ENCODE data around the gene EBF3.

The EBF3 gene

GRCh38 chr10:129876838-129877237, 87.2 kb downstream of the EBF3 start:
- FAIRE-seq (no peak), DNase-seq (ENCODE audit: low spot score) (no peak)

DNA sequence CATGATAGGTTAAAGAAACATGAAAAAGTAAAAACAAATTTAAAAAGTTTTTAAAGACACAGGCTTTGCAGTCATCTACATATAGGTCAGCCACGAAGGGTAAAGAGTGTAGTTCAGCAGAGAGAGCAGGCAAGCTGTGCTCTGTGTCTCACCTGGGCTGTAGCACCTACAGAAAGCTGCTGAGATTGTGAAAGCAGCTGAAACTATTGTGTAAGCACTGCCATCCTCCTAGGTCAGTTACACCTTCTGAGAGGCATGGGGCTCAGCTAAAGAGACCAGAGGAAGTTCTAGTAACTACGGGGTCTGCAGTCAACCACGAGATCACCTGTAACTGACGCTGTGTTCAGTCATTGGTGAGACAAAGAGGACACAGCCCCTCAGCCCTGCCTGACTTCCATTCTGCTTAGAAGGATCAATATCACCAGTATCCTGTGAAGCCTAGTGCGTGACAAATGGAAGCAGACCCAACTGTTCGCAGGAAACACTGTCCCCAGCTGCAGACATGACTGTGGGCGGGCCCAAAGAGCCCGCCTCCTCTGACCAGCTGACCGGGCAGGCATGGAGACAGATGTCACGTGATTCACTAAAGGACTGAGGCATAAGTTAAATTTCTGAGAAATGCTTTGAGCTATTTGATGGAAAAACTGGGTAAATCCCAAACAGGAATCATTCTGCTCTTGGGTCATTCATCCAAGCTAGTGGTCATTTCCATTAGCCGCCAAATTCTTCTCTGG, 87.9 kb downstream of the EBF3 start:
- DNase-seq (ENCODE audit: low spot score) (no peak), FAIRE-seq (no peak)

DNA sequence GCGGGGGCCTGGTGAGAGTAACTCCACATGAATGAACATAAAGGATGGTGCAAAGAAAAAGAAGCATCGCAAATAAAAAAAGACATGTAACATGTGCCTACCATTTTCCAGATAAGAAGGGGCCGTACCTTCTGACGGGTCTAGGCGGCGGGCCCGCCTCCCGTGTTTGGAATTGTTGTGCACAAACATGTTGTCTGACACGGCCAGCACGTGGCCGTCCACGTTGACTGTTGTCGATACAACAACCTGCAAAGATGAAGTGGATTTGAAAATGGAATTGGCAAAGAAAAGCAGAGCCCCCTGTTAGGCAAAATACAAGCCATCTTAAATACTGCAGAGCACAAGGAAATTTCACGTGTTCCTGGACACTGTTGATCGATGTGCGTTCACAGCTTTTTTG, 90.7 kb downstream of the EBF3 start:
- DNase-seq (ENCODE audit: low spot score) (no peak), FAIRE-seq (no peak)

- DNase-seq (ENCODE audit: low spot score) (no peak), FAIRE-seq (no peak)
Observed at GRCh38 chr10:129871966-129872365, 92.1 kb downstream of the EBF3 start.

DNA sequence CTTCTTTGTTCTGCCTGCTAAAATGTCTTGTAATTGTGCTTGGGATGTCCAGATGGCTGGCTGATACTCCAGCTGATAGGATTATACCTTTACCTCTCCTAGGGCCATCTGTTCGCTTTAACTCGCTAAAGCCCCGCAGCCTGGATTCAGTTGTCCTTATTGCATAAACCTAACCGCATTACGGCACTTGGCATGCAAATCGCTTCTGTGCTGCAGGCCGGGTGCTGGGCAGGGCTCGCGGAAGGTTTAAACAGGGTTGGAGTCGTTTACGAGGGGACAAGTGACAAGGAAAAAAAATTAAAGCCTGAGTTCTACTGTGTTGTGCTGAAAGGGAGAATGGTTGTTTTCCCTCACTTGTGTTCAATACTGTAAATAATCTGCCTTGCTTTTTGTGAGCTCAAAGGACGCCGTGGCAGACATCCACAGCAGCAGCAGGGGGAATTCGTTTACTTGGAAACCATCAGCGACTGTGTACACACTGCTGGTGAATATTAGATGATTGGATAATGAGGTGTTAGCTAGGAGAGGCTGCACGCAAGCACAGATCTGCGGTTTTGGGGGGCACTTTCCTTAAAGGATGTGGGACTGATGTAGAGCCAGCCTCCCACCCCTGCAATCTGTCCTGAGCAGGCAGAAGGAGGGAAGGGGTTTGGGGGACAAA, 93.0 kb downstream of the EBF3 start:
- no peak for FAIRE-seq
- DNase-seq (ENCODE audit: low spot score) = no peak

DNA sequence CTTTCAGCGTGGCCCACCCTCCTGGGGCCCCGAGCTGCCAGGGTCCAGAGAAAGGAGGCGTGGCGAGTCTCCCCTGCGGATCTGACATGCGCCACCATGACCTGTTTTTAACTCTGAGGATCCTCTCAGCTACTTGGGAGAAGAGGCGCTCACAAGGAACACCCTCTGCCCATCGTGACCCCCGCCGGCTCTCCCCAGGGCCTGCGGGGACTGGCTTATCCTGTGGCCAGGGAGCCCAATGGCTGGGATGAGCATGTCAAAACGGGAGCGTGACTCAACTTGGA, 93.7 kb downstream of the EBF3 start:
- DNase-seq (ENCODE audit: low spot score) (no peak), FAIRE-seq (no peak)

DNA sequence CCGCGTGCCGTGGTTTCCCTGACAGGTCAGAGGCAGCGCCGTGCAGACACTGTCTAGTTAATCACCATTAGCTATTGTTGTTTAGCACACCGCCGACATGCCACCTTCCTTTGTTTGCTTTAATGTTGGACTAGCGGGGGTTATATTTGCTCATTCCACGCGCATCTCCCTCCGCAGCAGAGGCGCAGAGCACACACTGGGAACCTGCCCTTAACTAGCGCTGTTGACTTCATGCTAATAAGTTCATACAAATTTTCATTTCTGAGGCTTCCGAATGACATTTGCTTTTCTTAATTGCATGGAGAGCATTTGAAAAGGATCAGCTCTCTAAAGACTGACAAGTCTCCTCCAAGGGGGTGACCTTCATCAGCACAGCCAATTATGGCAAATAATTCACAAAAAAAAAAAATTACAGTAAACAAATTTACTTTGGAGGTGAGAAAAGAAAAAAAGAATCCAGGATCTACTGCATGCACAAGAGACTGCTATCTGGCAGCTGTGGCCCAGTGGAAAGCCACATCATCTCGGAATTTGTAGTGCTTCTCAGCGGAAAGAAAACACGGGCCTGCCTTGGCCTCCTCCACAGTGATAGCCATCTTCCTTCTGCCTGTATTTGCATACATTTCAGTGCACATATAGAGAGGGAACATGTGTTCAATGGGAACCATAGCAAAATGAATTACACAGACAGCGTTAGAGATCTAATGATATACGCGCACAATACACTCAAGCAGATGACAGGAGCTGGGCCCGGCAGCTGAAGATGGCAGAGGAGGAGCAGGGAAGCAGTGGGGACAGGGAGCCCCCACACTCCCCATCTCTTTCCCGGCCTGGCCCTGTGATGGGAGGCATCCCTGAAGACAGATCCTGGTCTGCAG, 94.2 kb downstream of the EBF3 start:
- DNase-seq (ENCODE audit: low spot score) = no peak
- no peak for FAIRE-seq

DNA sequence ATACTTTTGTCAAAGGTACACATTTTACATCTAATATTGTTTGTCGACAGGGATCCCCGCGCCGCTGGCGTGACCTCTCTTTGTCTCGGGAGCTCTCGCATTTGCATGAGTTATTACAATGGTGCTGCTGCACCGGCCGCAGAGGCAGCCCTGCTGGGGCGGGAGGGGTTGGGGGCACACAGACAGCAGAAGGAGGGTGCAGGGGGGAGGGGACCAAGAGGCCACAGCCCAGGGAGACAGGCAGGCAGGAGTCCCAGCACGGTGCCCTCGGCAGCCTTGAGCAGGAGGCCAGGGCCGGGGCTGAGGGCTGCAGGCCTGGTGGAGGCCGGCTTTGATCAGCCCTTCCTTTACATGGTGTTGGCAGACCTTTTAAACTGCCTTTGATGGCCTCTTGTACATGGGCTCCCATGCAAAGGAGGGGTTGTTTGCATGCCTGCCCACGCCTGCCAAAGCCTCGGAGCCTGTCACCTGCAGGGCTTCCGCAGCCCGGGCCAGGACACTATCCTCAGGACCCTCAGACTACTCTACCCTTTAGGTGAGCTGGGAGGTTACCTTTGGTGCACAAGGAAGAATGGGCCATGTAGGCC, 95.5 kb downstream of the EBF3 start:
- DNase-seq (ENCODE audit: low spot score) (no peak), FAIRE-seq (no peak)

DNA sequence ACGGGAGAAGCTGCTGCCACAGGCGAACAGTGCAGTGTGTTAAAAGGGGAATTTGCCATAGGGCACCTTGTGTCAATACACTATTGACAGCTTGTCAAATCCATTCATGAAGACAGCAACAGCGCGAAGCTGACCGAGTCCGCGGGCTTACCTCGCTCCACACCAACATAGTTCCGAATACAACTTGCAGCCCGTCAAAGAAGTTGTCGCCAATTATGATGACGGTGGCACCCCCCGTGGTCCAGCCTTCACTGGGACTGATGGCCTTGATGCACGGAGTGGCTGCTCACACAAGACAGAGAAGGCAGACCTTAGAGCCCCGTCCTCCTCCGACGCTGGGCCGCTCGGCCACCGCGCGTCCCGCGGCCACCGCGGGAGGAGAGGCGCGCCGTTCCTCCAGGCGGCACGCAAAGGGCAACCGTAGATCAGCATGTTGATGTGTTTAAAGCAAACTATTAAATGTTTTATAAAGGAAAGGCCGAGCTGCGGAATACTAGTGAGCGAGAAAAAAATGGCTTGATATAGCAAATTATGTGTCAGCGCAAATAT, 96.4 kb downstream of the EBF3 start:
- DNase-seq (ENCODE audit: low spot score) (no peak), FAIRE-seq (no peak)

DNA sequence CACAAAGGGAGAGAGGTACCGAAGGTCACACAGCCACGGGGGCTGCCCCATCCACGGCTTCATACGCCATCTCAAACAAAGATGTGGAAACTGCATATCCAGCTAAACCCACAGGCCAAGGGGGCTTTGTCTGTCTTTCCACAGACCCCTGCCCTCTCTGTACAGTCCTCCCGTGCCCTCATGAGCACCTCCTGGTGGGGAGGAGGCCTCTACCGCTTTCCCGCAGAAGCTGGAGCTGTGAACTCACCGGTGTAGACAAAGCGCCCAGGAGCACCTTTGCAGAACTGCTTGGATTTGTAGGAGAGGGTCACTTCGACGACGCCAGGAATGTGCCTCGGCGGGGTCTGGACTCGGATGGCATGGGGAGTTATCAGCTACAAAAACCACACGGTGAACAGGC, 97.2 kb downstream of the EBF3 start:
- FAIRE-seq (no peak), DNase-seq (ENCODE audit: low spot score) (no peak)

DNA sequence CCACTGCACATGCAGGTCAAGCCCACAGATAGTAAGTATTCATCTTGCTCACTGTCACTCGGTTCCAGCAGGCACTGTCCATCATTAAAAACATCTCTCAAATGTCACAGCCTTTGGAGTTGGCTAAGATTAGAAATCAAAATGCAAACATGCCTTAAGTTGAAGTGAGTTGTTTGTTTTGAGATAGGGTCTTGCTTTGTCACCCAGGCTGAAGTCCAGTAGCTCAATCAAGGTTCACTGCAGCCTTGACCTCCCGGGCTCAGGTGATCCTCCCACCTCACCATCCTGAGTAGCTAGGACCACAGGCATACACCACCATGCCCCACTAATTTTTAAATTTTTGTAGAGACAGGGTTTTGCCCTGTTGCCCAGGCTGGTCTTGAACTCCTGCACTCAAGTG, 98.1 kb downstream of the EBF3 start:
- DNase-seq (ENCODE audit: low spot score) (no peak), FAIRE-seq (no peak)

DNA sequence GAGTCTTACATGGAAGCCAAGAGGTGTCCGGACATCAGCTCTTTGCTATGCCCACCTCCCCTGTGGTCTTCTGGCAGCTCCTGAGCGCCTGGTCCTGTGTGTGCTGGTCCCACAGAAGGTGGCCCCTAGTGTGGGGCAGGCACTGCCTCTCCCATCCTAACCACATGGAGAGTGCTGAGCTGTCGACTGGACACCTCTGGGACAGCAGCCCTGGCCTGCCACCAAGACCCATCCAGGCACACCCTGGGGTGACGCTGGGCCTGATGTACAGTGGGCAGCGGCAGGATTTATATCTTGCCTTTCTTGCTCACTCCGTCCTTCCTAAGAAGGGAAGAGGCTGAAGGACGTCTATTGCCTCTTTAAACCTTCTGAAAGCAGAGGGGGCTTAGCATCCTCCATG, 98.7 kb downstream of the EBF3 start:
- DNase-seq (ENCODE audit: low spot score) (no peak), FAIRE-seq (no peak)

- FAIRE-seq = no peak
- no peak for DNase-seq (ENCODE audit: low spot score)
Observed at GRCh38 chr10:129864601-129865126, 99.4 kb downstream of the EBF3 start.

DNA sequence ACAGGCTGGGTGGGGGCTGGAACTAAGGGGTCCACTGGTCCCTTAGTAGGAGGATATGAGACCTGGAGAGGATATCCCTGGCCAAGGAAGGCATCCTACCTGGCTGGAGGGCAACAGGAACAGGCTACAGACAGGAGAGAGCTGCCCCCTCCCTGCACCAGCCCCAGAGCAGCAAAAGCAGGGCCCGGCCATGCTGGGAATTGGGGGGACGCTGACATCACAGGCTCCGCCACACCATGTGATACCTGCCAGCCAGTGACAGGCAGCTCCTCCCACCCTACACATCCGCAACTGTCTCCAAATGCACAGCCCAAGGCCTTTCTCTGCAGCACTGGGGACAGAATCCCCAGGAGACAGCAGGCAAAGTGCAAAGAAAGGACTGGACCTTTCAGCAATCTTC, 100.0 kb downstream of the EBF3 start:
- DNase-seq (ENCODE audit: low spot score) = no peak
- FAIRE-seq = no peak

DNA sequence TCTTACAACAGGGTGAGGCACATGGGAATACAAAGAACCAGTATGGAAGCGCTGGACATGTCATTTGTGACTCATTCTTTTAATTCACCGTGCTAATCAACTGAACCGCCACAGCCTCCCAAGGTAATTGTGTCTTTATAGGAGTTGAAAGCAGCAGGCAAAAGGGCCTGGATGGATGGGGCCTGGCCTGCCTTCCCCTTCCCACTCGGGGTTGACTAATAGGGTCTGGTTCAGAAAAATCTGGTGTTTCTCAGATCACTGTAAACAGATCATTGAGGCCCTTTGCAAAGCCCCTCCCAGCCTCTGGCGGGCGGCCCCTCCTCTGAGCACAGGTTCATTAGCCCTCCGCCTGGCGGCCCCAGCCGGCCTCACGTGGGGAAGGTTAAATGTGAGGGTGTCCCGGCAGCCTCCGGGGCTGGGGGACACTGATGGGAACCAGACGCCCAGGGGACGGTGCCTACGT, 100.8 kb downstream of the EBF3 start:
- FAIRE-seq = no peak
- no peak for DNase-seq (ENCODE audit: low spot score)

GRCh38 chr10:129861776-129862531, 102.1 kb downstream of the EBF3 start:
- FAIRE-seq (no peak), DNase-seq (ENCODE audit: low spot score) (no peak)

GRCh38 chr10:129860396-129860795, 103.7 kb downstream of the EBF3 start:
- no peak for FAIRE-seq
- no peak for DNase-seq (ENCODE audit: low spot score)

DNA sequence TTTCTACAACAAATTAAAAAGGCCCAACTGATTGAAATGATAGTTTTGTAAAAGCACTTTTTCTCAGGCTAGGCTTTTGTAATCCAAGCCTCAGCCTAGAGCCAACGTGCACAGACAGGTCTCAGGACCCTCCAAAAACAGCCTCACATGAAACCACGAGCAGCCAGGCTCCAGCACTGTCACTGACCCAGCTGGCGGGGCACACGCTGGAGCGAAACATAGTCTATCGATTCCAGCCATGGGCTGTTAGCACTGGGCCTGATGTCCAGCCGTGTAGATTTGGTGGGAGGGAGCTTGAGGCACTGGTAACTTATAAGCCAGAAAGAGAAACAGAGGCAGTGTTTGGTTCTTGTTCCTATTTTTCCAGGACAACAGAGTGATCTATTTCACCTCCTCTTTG, 104.5 kb downstream of the EBF3 start:
- DNase-seq (ENCODE audit: low spot score) (no peak), FAIRE-seq (no peak)

DNA sequence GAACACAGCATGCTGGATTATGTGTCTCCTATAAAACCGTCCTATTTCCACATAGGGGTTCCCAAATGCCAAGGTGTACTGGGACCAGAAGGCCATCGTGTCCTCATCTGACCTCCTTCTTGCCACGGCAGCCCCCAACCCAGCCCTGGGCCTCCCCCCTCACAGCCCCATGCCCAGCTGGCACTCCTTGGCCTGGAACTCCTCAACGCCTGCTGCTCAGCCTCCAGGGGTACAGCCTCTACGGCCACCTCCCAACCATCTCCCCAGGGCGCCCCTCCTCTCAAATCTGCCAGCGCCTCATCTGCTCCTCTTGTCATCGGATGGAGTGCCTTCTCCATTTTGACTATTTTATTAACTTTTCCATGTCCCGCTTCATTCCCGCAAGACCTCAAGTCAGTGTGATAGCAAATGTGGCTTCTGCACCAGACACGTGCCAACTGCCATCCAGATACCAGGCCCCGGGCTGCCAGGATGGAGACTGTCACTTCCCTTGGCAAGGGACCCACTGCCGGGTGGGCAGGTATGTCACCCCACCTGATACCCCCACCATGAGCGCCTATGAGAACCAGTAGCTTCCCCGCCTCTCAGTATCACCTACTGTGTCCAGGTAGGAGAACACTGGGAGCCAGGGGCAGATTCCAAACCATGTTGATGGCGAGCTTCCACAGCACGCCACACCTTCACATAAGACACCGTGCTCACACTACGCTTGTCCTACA, 106.7 kb downstream of the EBF3 start:
- FAIRE-seq = no peak
- DNase-seq (ENCODE audit: low spot score) = no peak
